HepG2 (cell line): ENCODE data around the gene IGDCC3. TPM values are rescaled to one million over a fixed set of nuclear protein-coding genes. Genes with fewer than 3 reads are reported as not detected.
A peak's percentile ranks its signal among the peaks of the same experiment; 100 is the strongest.

Experiments
- GZF1 ChIP-seq: sonication (generic); formaldehyde crosslinking; IDR thresholded peaks from 2 replicates; pipeline ENCODE4 v1.5.1; 2020; ENCODE audit warnings: mild to moderate bottlenecking, missing genetic modification reagents
- ISL2 ChIP-seq: sonication (generic); formaldehyde crosslinking; IDR thresholded peaks from 2 replicates; pipeline ENCODE4 v1.5.0; 2020; ENCODE audit warnings: missing genetic modification reagents
- KDM4B ChIP-seq: sonication (generic); formaldehyde crosslinking; IDR thresholded peaks from 2 replicates; pipeline ENCODE4 v1.4.0; 2020; ENCODE audit warnings: missing genetic modification reagents
- NR2C2 ChIP-seq: sonication (generic); formaldehyde crosslinking; IDR thresholded peaks from 2 replicates; pipeline ENCODE4 v1.4.0; 2020; ENCODE audit warnings: missing genetic modification reagents, mild to moderate bottlenecking, moderate library complexity, borderline replicate concordance
- RFX3 ChIP-seq: IDR thresholded peaks from 2 replicates; pipeline ENCODE4 v1.6.1; 2016; ENCODE audit warnings: missing biosample characterization, missing genetic modification reagents
- SALL2 ChIP-seq: sonication (generic); formaldehyde crosslinking; IDR thresholded peaks from 2 replicates; pipeline ENCODE4 v1.8.1; 2023; ENCODE audit warnings: mild to moderate bottlenecking, missing genetic modification reagents, inconsistent platforms
- ZNF230 ChIP-seq: sonication (generic); formaldehyde crosslinking; IDR thresholded peaks from 2 replicates; pipeline ENCODE4 v1.4.0; 2020; ENCODE audit warnings: mild to moderate bottlenecking, missing genetic modification reagents
- ZNF430 ChIP-seq: sonication (generic); formaldehyde crosslinking; IDR thresholded peaks from 2 replicates; pipeline ENCODE4 v1.9.0; 2021; ENCODE audit warnings: mild to moderate bottlenecking, missing genetic modification reagents
- polyA plus RNA-seq, 8 experiments: library from polyadenylated mRNA; depleted of rRNA in 3 of 8; stranded (reverse) in 7 of 8; unstranded in 1 of 8; fragments of >200 nt; fragmentation: Illumina TruSeq in 4 of 8; extraction: Trizol in 4 of 8; gene quantifications; 2 replicates each; pipeline versions ENCODE4 v1.2.1 to v1.2.3, GENCODE V29; 2011 to 2016; ENCODE audit warnings: low read depth in 4 of 8, missing spikeins in 1 of 8, mixed read lengths in 1 of 8; ENCODE audit not compliant: insufficient read depth in 1 of 8
- total RNA-seq, 5 experiments: library from RNA; depleted of rRNA; stranded (reverse); fragments of >200 nt; fragmentation: Illumina TruSeq; extraction: Trizol; gene quantifications; 2 replicates each; pipeline ENCODE4 v1.2.3, GENCODE V29; 2016; ENCODE audit warnings: low read depth in 1 of 5
- TF ChIP-seq, protein P1 (sequence below): IDR thresholded peaks from 2 replicates; pipeline ENCODE4 v1.6.1; 2016; ENCODE audit warnings: low read depth
- TF ChIP-seq, protein P2 (sequence below): conservative IDR thresholded peaks from 2 replicates; pipeline ENCODE4 v1.6.1; 2018; ENCODE audit warnings: missing genetic modification reagents
- TF ChIP-seq, protein P3 (sequence below): sonication (generic); formaldehyde crosslinking; IDR thresholded peaks from 2 replicates; pipeline ENCODE4 v1.4.0; 2020; ENCODE audit warnings: missing genetic modification reagents, borderline replicate concordance
- TF ChIP-seq, protein P4 (sequence below): sonication (generic); formaldehyde crosslinking; IDR thresholded peaks from 2 replicates; pipeline ENCODE4 v1.4.0; 2020; ENCODE audit warnings: mild to moderate bottlenecking, missing genetic modification reagents, borderline replicate concordance
- TF ChIP-seq, protein P5 (sequence below): sonication (generic); formaldehyde crosslinking; IDR thresholded peaks from 2 replicates; pipeline ENCODE4; 2020; ENCODE audit warnings: missing genetic modification reagents, mild to moderate bottlenecking, borderline replicate concordance
- TF ChIP-seq, protein P6 (sequence below): sonication (generic); IDR thresholded peaks from 2 replicates; pipeline ENCODE4 v1.6.1; 2016; ENCODE audit warnings: low read depth, borderline replicate concordance

The IGDCC3 gene
- total and polyA plus RNA-seq, 2 of the 13 experiments (the other 11 are each of a cell fraction or from before 2014, with no cell fraction given) = 30.1 to 51.8 TPM

DNA sequence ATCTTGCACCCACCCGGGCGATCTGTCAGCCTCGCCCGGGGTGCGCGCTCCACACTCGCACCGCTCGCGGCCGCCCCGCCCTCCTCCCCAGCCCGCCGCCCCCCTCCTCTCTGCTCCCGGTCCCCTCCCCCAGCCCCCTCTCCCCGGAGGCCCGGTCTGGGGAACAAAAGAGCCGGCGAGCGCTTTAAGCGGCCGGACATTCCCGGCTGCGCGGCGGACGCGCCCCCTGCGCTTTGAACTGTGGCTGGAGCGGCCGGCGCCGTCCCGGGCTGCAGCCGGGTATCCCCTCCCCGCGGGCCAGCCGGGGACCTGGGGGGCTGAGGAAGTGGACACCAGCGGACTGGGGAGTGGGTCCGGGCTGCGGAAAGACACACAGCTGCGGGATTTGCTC is at the start of gene IGDCC3 (continued):
- TF ChIP-seq, protein P1, sequence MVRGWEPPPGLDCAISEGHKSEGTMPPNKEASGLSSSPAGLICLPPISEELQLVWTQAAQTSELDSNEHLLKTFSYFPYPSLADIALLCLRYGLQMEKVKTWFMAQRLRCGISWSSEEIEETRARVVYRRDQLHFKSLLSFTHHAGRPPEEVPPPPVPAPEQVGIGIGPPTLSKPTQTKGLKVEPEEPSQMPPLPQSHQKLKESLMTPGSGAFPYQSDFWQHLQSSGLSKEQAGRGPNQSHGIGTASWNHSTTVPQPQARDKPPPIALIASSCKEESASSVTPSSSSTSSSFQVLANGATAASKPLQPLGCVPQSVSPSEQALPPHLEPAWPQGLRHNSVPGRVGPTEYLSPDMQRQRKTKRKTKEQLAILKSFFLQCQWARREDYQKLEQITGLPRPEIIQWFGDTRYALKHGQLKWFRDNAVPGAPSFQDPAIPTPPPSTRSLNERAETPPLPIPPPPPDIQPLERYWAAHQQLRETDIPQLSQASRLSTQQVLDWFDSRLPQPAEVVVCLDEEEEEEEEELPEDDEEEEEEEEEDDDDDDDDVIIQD (CRISPR knock-in tag) = no peak
- no peak for TF ChIP-seq RFX3 (CRISPR knock-in tag)
- TF ChIP-seq, protein P2, sequence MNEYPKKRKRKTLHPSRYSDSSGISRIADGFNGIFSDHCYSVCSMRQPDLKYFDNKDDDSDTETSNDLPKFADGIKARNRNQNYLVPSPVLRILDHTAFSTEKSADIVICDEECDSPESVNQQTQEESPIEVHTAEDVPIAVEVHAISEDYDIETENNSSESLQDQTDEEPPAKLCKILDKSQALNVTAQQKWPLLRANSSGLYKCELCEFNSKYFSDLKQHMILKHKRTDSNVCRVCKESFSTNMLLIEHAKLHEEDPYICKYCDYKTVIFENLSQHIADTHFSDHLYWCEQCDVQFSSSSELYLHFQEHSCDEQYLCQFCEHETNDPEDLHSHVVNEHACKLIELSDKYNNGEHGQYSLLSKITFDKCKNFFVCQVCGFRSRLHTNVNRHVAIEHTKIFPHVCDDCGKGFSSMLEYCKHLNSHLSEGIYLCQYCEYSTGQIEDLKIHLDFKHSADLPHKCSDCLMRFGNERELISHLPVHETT (CRISPR knock-in tag) = peak; percentile 42; the same call in 1 of the 2 replicates
- TF ChIP-seq, protein P3, sequence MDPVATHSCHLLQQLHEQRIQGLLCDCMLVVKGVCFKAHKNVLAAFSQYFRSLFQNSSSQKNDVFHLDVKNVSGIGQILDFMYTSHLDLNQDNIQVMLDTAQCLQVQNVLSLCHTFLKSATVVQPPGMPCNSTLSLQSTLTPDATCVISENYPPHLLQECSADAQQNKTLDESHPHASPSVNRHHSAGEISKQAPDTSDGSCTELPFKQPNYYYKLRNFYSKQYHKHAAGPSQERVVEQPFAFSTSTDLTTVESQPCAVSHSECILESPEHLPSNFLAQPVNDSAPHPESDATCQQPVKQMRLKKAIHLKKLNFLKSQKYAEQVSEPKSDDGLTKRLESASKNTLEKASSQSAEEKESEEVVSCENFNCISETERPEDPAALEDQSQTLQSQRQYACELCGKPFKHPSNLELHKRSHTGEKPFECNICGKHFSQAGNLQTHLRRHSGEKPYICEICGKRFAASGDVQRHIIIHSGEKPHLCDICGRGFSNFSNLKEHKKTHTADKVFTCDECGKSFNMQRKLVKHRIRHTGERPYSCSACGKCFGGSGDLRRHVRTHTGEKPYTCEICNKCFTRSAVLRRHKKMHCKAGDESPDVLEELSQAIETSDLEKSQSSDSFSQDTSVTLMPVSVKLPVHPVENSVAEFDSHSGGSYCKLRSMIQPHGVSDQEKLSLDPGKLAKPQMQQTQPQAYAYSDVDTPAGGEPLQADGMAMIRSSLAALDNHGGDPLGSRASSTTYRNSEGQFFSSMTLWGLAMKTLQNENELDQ = no peak
- TF ChIP-seq ZNF430 = no peak
- TF ChIP-seq, protein P4, sequence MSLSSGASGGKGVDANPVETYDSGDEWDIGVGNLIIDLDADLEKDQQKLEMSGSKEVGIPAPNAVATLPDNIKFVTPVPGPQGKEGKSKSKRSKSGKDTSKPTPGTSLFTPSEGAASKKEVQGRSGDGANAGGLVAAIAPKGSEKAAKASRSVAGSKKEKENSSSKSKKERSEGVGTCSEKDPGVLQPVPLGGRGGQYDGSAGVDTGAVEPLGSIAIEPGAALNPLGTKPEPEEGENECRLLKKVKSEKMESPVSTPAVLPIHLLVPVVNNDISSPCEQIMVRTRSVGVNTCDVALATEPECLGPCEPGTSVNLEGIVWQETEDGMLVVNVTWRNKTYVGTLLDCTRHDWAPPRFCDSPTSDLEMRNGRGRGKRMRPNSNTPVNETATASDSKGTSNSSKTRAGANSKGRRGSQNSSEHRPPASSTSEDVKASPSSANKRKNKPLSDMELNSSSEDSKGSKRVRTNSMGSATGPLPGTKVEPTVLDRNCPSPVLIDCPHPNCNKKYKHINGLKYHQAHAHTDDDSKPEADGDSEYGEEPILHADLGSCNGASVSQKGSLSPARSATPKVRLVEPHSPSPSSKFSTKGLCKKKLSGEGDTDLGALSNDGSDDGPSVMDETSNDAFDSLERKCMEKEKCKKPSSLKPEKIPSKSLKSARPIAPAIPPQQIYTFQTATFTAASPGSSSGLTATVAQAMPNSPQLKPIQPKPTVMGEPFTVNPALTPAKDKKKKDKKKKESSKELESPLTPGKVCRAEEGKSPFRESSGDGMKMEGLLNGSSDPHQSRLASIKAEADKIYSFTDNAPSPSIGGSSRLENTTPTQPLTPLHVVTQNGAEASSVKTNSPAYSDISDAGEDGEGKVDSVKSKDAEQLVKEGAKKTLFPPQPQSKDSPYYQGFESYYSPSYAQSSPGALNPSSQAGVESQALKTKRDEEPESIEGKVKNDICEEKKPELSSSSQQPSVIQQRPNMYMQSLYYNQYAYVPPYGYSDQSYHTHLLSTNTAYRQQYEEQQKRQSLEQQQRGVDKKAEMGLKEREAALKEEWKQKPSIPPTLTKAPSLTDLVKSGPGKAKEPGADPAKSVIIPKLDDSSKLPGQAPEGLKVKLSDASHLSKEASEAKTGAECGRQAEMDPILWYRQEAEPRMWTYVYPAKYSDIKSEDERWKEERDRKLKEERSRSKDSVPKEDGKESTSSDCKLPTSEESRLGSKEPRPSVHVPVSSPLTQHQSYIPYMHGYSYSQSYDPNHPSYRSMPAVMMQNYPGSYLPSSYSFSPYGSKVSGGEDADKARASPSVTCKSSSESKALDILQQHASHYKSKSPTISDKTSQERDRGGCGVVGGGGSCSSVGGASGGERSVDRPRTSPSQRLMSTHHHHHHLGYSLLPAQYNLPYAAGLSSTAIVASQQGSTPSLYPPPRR (CRISPR knock-in tag) = peak; percentile 14; the same call in 1 of the 2 replicates
- TF ChIP-seq, protein P5, sequence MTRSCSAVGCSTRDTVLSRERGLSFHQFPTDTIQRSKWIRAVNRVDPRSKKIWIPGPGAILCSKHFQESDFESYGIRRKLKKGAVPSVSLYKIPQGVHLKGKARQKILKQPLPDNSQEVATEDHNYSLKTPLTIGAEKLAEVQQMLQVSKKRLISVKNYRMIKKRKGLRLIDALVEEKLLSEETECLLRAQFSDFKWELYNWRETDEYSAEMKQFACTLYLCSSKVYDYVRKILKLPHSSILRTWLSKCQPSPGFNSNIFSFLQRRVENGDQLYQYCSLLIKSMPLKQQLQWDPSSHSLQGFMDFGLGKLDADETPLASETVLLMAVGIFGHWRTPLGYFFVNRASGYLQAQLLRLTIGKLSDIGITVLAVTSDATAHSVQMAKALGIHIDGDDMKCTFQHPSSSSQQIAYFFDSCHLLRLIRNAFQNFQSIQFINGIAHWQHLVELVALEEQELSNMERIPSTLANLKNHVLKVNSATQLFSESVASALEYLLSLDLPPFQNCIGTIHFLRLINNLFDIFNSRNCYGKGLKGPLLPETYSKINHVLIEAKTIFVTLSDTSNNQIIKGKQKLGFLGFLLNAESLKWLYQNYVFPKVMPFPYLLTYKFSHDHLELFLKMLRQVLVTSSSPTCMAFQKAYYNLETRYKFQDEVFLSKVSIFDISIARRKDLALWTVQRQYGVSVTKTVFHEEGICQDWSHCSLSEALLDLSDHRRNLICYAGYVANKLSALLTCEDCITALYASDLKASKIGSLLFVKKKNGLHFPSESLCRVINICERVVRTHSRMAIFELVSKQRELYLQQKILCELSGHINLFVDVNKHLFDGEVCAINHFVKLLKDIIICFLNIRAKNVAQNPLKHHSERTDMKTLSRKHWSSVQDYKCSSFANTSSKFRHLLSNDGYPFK (CRISPR knock-in tag) = no peak
- peak; percentile 41; the same call in 1 of the 2 replicates for TF ChIP-seq ISL2 (CRISPR knock-in tag)
- no peak for TF ChIP-seq KDM4B (CRISPR knock-in tag)
- TF ChIP-seq ZNF230 (CRISPR knock-in tag) = no peak
- TF ChIP-seq, protein P6, sequence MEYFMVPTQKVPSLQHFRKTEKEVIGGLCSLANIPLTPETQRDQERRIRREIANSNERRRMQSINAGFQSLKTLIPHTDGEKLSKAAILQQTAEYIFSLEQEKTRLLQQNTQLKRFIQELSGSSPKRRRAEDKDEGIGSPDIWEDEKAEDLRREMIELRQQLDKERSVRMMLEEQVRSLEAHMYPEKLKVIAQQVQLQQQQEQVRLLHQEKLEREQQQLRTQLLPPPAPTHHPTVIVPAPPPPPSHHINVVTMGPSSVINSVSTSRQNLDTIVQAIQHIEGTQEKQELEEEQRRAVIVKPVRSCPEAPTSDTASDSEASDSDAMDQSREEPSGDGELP = peak; percentile 35; the same call in 1 of the 2 replicates
- no peak for TF ChIP-seq GZF1 (CRISPR knock-in tag)
- no peak for TF ChIP-seq NR2C2 (CRISPR knock-in tag)
- TF ChIP-seq SALL2 (CRISPR knock-in tag) = no peak
